ENCODE measurements around the gene POLE. TPM values are rescaled to one million over a fixed set of nuclear protein-coding genes. Genes with fewer than 3 reads are reported as not detected.

POLE gene
- total and polyA plus RNA-seq, 2 of the 4 experiments (the other 2 are of a cell fraction), result 17.2 to 20.7 TPM

- Histone ChIP-seq H3K4me3 (ENCODE audit: insufficient read depth, low read depth, low read length) (peak overlapping the region; percentile 58), H4K5ac (ENCODE audit: low read depth, low read length) (peak overlapping the region; percentile 12; the same call in 1 of the 2 replicates), H3K9me1 (ENCODE audit: insufficient read depth, low read length) (0 out of 2 replicates have a peak, but pooled peaks cover 7% of the 10 kb centered on the region), H2BK5ac (ENCODE audit: low read depth, low read length, poor library complexity, severe bottlenecking) (no peak overlapping the region), H2AK5ac (ENCODE audit: low read depth, low read length) (no peak overlapping the region; the same call in 1 of the 2 replicates), H4K91ac (ENCODE audit: insufficient read depth, low read depth, low read length) (no peak overlapping the region), H3K4ac (ENCODE audit: low read depth, low read length) (peak overlapping the region; percentile 36; the same call in 1 of the 2 replicates), H3K14ac (replicated peaks; ENCODE audit: low read depth, low read length) (peak overlapping the region; percentile 91), H3K79me1 (ENCODE audit: low read depth in 1 of 2, low read length in 2 of 2) (no peaks in the 10 kb centered on the region), H4K8ac (ENCODE audit: low read depth in 2 of 2, low read length in 2 of 2) (peak overlapping the region in 1 of 2 experiments; percentile 6; a peak in 2 of 4 replicates), H3K23ac (ENCODE audit: low read depth, low read length) (peak overlapping the region; percentile 91; the same call in 1 of the 2 replicates), H2AFZ (replicated peaks; ENCODE audit: low read length, poor library complexity) (peak overlapping the region; percentile 84), H3K9ac (ENCODE audit: low read depth, low read length) (peak overlapping the region; percentile 69), H3K27ac (ENCODE audit: insufficient read depth, low read length) (no peak overlapping the region), H3K4me2 (ENCODE audit: low read depth, low read length) (peak overlapping the region; percentile 94), H3K9me3 (ENCODE audit: control insufficient read depth, insufficient read depth, low read length) (no peaks in the 10 kb centered on the region), H2BK120ac (ENCODE audit: low read depth, low read length) (peak overlapping the region; percentile 64; the same call in 1 of the 2 replicates), H3K56ac (ENCODE audit: extremely low read depth, insufficient read depth, low read length) (no peak overlapping the region), H2BK15ac (ENCODE audit: low read depth, low read length) (no peak overlapping the region), H2BK20ac (ENCODE audit: low read depth, low read length) (no peak overlapping the region), H3K36me3 (ENCODE audit: control insufficient read depth, insufficient read depth, low read length) (no peaks in the 10 kb centered on the region), H3K4me1 (ENCODE audit: control insufficient read depth, insufficient read depth, low read length) (peaks cover 10% of the 10 kb centered on the region; the same call in 1 of the 2 replicates), H3K27me3 (ENCODE audit: control insufficient read depth, insufficient read depth, low read length) (no peaks in the 10 kb centered on the region; the same call in 1 of the 2 replicates), H2AK9ac (replicated peaks; ENCODE audit: low read depth, low read length, poor library complexity) (peak overlapping the region; percentile 8), H4K20me1 (ENCODE audit: insufficient read depth, low read length) (peaks cover 2% of the 10 kb centered on the region; the same call in 1 of the 2 replicates), H3K18ac (ENCODE audit: low read depth, low read length) (peak overlapping the region; percentile 24; the same call in 1 of the 2 replicates)
- CTCF ChIA-PET, result no interaction called here
- BruUV-seq (replicated peaks), result no TSS peak
- POLR2A ChIA-PET (ENCODE audit: unreplicated experiment), result no interaction called here
- intact Hi-C loops (cut with micrococcal nuclease) (no loop called here), dilution Hi-C loops (cut with HindIII; ENCODE audit: low sequenced_read_pairs, unreplicated experiment) (no loop called here), in situ Hi-C loops (cut with MboI; ENCODE audit: low sequenced_read_pairs) (no loop called here)
- peak; percentile 31; the same call in 1 of the 2 replicates for ATAC-seq (ENCODE audit: low read depth)
- TF ChIP-seq MAZ (IDR thresholded peaks at IDR 0.05; ENCODE audit: borderline replicate concordance, low read depth, low read length), result peak; percentile 44; the same call in 1 of the 2 replicates
- no peak for TF ChIP-seq MAFK (IDR thresholded peaks at IDR 0.05; ENCODE audit: low read depth, low read length)
- WGBS, 2 experiments (ENCODE audit: extremely low coverage in 2 of 2, insufficient read length in 1 of 2), result 50% methylated on average over 1 of the region's 58 CpGs; no CpG with 5 or more reads in 1 of the 2 experiments
- DNase-seq, result peak; percentile 23
Measured at GRCh38 chr12:132597333-132598316, 89.5 kb downstream of the POLE start.

Data from IMR-90 (cell line).